22Rv1 (cell line): ENCODE measurements around the gene FBXL16.

ENCODE experiments used
- CTCF ChIP-seq: fragments of 450-650 bp; IDR thresholded peaks from 2 replicates; pipeline ENCODE4 v1.5.1; 2017; ENCODE audit warnings: mild to moderate bottlenecking
- ZFX ChIP-seq: fragments of 450-650 bp; IDR thresholded peaks from 2 replicates; pipeline ENCODE4 v1.6.1; 2017; ENCODE audit warnings: antibody characterized with exemption, borderline replicate concordance

GRCh38 chr16:692356-693108, 13.1 kb downstream of the FBXL16 start:
- TF ChIP-seq CTCF (no peak), ZFX (no peak)
